Upper lobe of right lung (tissue), 1 donor: ENCODE results near the gene JARID2. TPM values are rescaled to one million over a fixed set of nuclear protein-coding genes. Genes with fewer than 3 reads are reported as not detected.

Experiments
- ATAC-seq: fragments of 200-7000 bp; cut with Tn5 transposase; one replicate; pipeline ENCODE4 v1.9.1; 2020; ENCODE audit warnings: mild to moderate bottlenecking, moderate library complexity
- DNase-seq: peaks from one replicate; pipeline ENCODE4 v3.0.0-alpha.2; 2020
- H3K27ac ChIP-seq: fragments of 200-600 bp; one replicate; pipeline ENCODE4 v1.8.0; 2022
- H3K27me3 ChIP-seq: fragments of 200-600 bp; one replicate; pipeline ENCODE4 v1.8.0; 2022; ENCODE audit warnings: mild to moderate bottlenecking
- H3K36me3 ChIP-seq: fragments of 200-600 bp; one replicate; pipeline ENCODE4 v1.8.0; 2022
- H3K4me1 ChIP-seq: fragments of 200-600 bp; one replicate; pipeline ENCODE4 v1.8.0; 2022
- H3K4me3 ChIP-seq: fragments of 200-600 bp; one replicate; pipeline ENCODE4 v1.8.0; 2022; ENCODE audit warnings: mild to moderate bottlenecking
- H3K9me3 ChIP-seq: fragments of 200-600 bp; one replicate; pipeline ENCODE4 v1.8.0; 2022
- CTCF ChIP-seq: fragments of 200-600 bp; IDR thresholded peaks from one replicate; pipeline ENCODE4 v1.8.0; 2022; ENCODE audit warnings: antibody characterized with exemption
- intact Hi-C: fragments of 100-400 bp; cut with DNase I; formaldehyde crosslinking; loops from one replicate; pipeline ENCODE4 v1.11.0; 2022
- total RNA-seq: library from RNA; stranded (reverse); fragmentation: NEBNext Ultra II Directional; extraction: Animal tissue kit (Norgen Biotek cat#: 25700); gene quantifications from one replicate; pipeline ENCODE4 v1.2.1, GENCODE V29; 2021
- donor health status: DM: no; HTN: yes; CAD: no; lungs with severe emphysema.

Gene JARID2
- total RNA-seq, 1 donor from 2014 or later = 15.1 TPM

GRCh38 chr6:15562977-15563376 is 317.1 kb downstream of the JARID2 start:
- ATAC-seq = no peak

GRCh38 chr6:15569035-15569995 is 323.4 kb downstream of the JARID2 start:
- Histone ChIP-seq H3K4me1 (no peaks in the 10 kb centered on the region), H3K27ac (no peak overlapping the region), H3K27me3 (no peaks in the 10 kb centered on the region), H3K4me3 (no peak overlapping the region), H3K9me3 (no peaks in the 10 kb centered on the region), H3K36me3 (no peaks in the 10 kb centered on the region)
- no peak for ATAC-seq
- no peak for DNase-seq
- intact Hi-C loops = no loop called here
- TF ChIP-seq CTCF = no peak

More at GRCh38 chr6:15562977-15563376, 317.1 kb downstream of the JARID2 start:
- DNase-seq = no peak
- Histone ChIP-seq H3K9me3 (no peaks in the 10 kb centered on the region), H3K36me3 (no peaks in the 10 kb centered on the region), H3K27ac (no peak overlapping the region), H3K27me3 (no peaks in the 10 kb centered on the region), H3K4me3 (no peak overlapping the region), H3K4me1 (no peaks in the 10 kb centered on the region)
- intact Hi-C loops = no loop called here
- TF ChIP-seq CTCF = no peak

- intact Hi-C loops = no loop called here
- Histone ChIP-seq H3K36me3 (no peaks in the 10 kb centered on the region), H3K27me3 (no peaks in the 10 kb centered on the region), H3K9me3 (no peaks in the 10 kb centered on the region), H3K27ac (no peak overlapping the region), H3K4me3 (no peak overlapping the region), H3K4me1 (no peaks in the 10 kb centered on the region)
- ATAC-seq (no peak), DNase-seq (no peak)
- TF ChIP-seq CTCF = no peak
These were observed 324.3 kb downstream of the JARID2 start for GRCh38 chr6:15570171-15570570.
